K562 (cell line): ENCODE data around the gene INO80D. TPM values are rescaled to one million over a fixed set of nuclear protein-coding genes. Genes with fewer than 3 reads are reported as not detected.
A peak's percentile ranks its signal among the peaks of the same experiment; 100 is the strongest.

Experiments
- ATF4 ChIP-seq: fragments of 450-650 bp; formaldehyde crosslinking; IDR thresholded peaks from 2 replicates; pipeline ENCODE4 v1.4.0; 2022; ENCODE audit warnings: mild to moderate bottlenecking, moderate library complexity
- HDAC6 ChIP-seq: IDR thresholded peaks from 2 replicates; pipeline ENCODE4 v1.6.1; 2012; ENCODE audit warnings: low read depth, mild to moderate bottlenecking, control low read depth, inconsistent platforms, low read length, moderate library complexity
- HDGF ChIP-seq: fragments of 450-650 bp; IDR thresholded peaks from 2 replicates; pipeline ENCODE4 v1.6.1; 2016
- HMBOX1 ChIP-seq: sonication (generic); IDR thresholded peaks from 2 replicates; pipeline ENCODE4 v1.6.1; 2016
- ILF3 ChIP-seq: fragments of 450-650 bp; IDR thresholded peaks from 2 replicates; pipeline ENCODE4 v1.6.1; 2018; ENCODE audit warnings: antibody characterized with exemption, mild to moderate bottlenecking, moderate library complexity, borderline replicate concordance
- LCOR ChIP-seq: sonication (generic); formaldehyde crosslinking; IDR thresholded peaks from 2 replicates; pipeline ENCODE4 v1.8.0; 2022; ENCODE audit warnings: mild to moderate bottlenecking, missing genetic modification reagents
- NR2C2 ChIP-seq, 2 experiments: fragments of 200-800 bp in 1 of 2; sonication (Bioruptor generic) in 1 of 2; sonication (generic) in 1 of 2; formaldehyde crosslinking in 1 of 2; IDR thresholded peaks; 2 replicates each; pipeline versions ENCODE4 v1.6.1 to v1.8.0; 2016 to 2022; ENCODE audit warnings: mild to moderate bottlenecking in 1 of 2, missing compliant biosample characterization in 1 of 2, missing genetic modification characterization in 1 of 2, missing genetic modification reagents in 1 of 2
- PCBP1 ChIP-seq: fragments of 200-400 bp; formaldehyde crosslinking; IDR thresholded peaks from 2 replicates; pipeline ENCODE4 v1.6.1; 2018; ENCODE audit warnings: mild to moderate bottlenecking, low read depth, low read length; ENCODE audit not compliant: poor library complexity, severe bottlenecking
- POLR2G ChIP-seq: fragments of 200-400 bp; formaldehyde crosslinking; IDR thresholded peaks from 2 replicates; pipeline ENCODE4 v1.6.1; 2017; ENCODE audit warnings: low read depth, mild to moderate bottlenecking, antibody characterized with exemption, low read length, moderate library complexity
- PPARD ChIP-seq: fragments of 250-450 bp; sonication (Bioruptor Pico); IDR thresholded peaks from 2 replicates; pipeline ENCODE4 v1.8.0; 2022; ENCODE audit warnings: inconsistent platforms, mild to moderate bottlenecking, moderate library complexity
- RB1 ChIP-seq: fragments of 450-650 bp; IDR thresholded peaks from 2 replicates; pipeline ENCODE4 v1.6.1; 2017; ENCODE audit warnings: low read depth, mild to moderate bottlenecking
- RBFOX2 ChIP-seq: fragments of 200-400 bp; formaldehyde crosslinking; IDR thresholded peaks from 2 replicates; pipeline ENCODE4 v1.6.1; 2017; ENCODE audit warnings: low read depth, mild to moderate bottlenecking, low read length, moderate library complexity
- SREBF1 ChIP-seq: fragments of 150-350 bp; IDR thresholded peaks from 2 replicates; pipeline ENCODE4 v1.6.1; 2014; ENCODE audit warnings: antibody characterized with exemption, low read depth, low read length, borderline replicate concordance
- TAF1 ChIP-seq: IDR thresholded peaks from 2 replicates; pipeline ENCODE4 v1.6.1; 2011; ENCODE audit warnings: mild to moderate bottlenecking, low read length, moderate library complexity; ENCODE audit not compliant: insufficient read depth, control insufficient read depth, severe bottlenecking; ENCODE audit errors: extremely low read depth
- TEAD1 ChIP-seq, 2 experiments: fragments of 450-650 bp in 1 of 2; sonication (generic) in 1 of 2; formaldehyde crosslinking; IDR thresholded peaks; 2 replicates each; pipeline versions ENCODE4 v1.4.0 to v1.8.0; 2020 to 2022; ENCODE audit warnings: mild to moderate bottlenecking in 2 of 2, missing genetic modification reagents in 1 of 2
- TFAM ChIP-seq: fragments of 250-450 bp; sonication (Bioruptor Pico); conservative IDR thresholded peaks from 2 replicates; pipeline ENCODE4 v1.5.0; 2021; ENCODE audit warnings: mild to moderate bottlenecking, moderate library complexity
- XRCC3 ChIP-seq: fragments of 450-650 bp; IDR thresholded peaks from 2 replicates; pipeline ENCODE4 v1.6.1; 2017; ENCODE audit warnings: mild to moderate bottlenecking, moderate library complexity
- ZBED1 ChIP-seq: IDR thresholded peaks from 2 replicates; pipeline ENCODE4 v1.6.1; 2014
- ZBTB7A ChIP-seq: IDR thresholded peaks from 2 replicates; pipeline ENCODE4 v1.6.1; 2011; ENCODE audit warnings: low read depth, mild to moderate bottlenecking, low read length, moderate library complexity, borderline replicate concordance; ENCODE audit not compliant: control insufficient read depth
- ZNF212 ChIP-seq: fragments of 450-650 bp; formaldehyde crosslinking; IDR thresholded peaks from 2 replicates; pipeline ENCODE4 v1.4.0; 2020; ENCODE audit warnings: mild to moderate bottlenecking
- ZNF384 ChIP-seq: IDR thresholded peaks from 2 replicates; pipeline ENCODE4 v1.6.1; 2012; ENCODE audit warnings: low read depth, low read length, improper control_type of control experiment
- polyA plus RNA-seq, 8 experiments: library from polyadenylated mRNA; depleted of rRNA in 4 of 8; stranded (reverse) in 5 of 8; unstranded in 3 of 8; fragments of >200 nt; fragmentation: Nextera tagmentation in 2 of 8; fragmentation: Illumina TruSeq in 1 of 8; extraction: Ambion mirVana in 2 of 8; extraction: Trizol in 1 of 8; gene quantifications; 2 replicates each; pipeline versions ENCODE4 v1.2.1 to v1.2.3, GENCODE V29; 2011 to 2014; ENCODE audit warnings: inconsistent platforms in 1 of 8, missing spikeins in 1 of 8
- total RNA-seq, 7 experiments: library from RNA; depleted of rRNA in 6 of 7; stranded (reverse); fragments of >200 nt in 6 of 7; fragmentation: Illumina TruSeq in 2 of 7; extraction: Trizol in 2 of 7; gene quantifications; 2 replicates each; pipeline versions ENCODE4 v1.2.1 to v1.2.3, GENCODE V29; 2011 to 2021; ENCODE audit warnings: low replicate concordance in 1 of 7
- TF ChIP-seq, protein P1 (sequence below): sonication (generic); formaldehyde crosslinking; IDR thresholded peaks from 2 replicates; pipeline ENCODE4 v1.8.1; 2023; ENCODE audit warnings: mild to moderate bottlenecking, missing genetic modification reagents, moderate library complexity
- TF ChIP-seq, protein P2 (sequence below): fragments of 250-450 bp; sonication (Bioruptor Pico); IDR thresholded peaks from 2 replicates; pipeline ENCODE4 v1.9.0; 2021; ENCODE audit warnings: mild to moderate bottlenecking
- TF ChIP-seq, protein P3 (sequence below): fragments of 250-450 bp; sonication (Bioruptor Pico); IDR thresholded peaks from 2 replicates; pipeline ENCODE4 v1.5.1; 2021; ENCODE audit warnings: mild to moderate bottlenecking

INO80D gene
- total and polyA plus RNA-seq, 9 of the 15 experiments (the other 6 are each of a cell fraction or from before 2014, with no cell fraction given), result 0.64 to 8.1 (median 2.9) TPM

- TF ChIP-seq SREBF1 (no peak), HDGF (no peak), ATF4 (CRISPR knock-in tag) (no peak), ZNF384 (peak; percentile 77), ZNF212 (CRISPR knock-in tag) (no peak), HDAC6 (no peak), TEAD1 (CRISPR knock-in tag; IDR thresholded peaks at IDR 0.05) (peak in 1 of 2 experiments; percentile 71; a peak in 1 of 4 replicates), TAF1 (peak; percentile 67), TFAM (no peak), PCBP1 (peak; percentile 29), XRCC3 (no peak), HMBOX1 (no peak), PPARD (CRISPR knock-in tag) (no peak), POLR2G (peak; percentile 83), LCOR (CRISPR knock-in tag) (no peak), RB1 (peak; percentile 46; the same call in 1 of the 2 replicates), ZBTB7A (no peak; the same call in 1 of the 2 replicates), ILF3 (no peak), RBFOX2 (peak; percentile 81), NR2C2 (CRISPR knock-in tag; IDR thresholded peaks at IDR 0.05) (no peak), NR2C2 (tag; IDR thresholded peaks at IDR 0.05) (no peak; the same call in 1 of the 2 replicates), ZBED1 (no peak)
- TF ChIP-seq, protein P1, sequence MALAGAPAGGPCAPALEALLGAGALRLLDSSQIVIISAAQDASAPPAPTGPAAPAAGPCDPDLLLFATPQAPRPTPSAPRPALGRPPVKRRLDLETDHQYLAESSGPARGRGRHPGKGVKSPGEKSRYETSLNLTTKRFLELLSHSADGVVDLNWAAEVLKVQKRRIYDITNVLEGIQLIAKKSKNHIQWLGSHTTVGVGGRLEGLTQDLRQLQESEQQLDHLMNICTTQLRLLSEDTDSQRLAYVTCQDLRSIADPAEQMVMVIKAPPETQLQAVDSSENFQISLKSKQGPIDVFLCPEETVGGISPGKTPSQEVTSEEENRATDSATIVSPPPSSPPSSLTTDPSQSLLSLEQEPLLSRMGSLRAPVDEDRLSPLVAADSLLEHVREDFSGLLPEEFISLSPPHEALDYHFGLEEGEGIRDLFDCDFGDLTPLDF (CRISPR knock-in tag), result no peak
- TF ChIP-seq, protein P2, sequence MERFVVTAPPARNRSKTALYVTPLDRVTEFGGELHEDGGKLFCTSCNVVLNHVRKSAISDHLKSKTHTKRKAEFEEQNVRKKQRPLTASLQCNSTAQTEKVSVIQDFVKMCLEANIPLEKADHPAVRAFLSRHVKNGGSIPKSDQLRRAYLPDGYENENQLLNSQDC (CRISPR knock-in tag), result no peak
- TF ChIP-seq, protein P3, sequence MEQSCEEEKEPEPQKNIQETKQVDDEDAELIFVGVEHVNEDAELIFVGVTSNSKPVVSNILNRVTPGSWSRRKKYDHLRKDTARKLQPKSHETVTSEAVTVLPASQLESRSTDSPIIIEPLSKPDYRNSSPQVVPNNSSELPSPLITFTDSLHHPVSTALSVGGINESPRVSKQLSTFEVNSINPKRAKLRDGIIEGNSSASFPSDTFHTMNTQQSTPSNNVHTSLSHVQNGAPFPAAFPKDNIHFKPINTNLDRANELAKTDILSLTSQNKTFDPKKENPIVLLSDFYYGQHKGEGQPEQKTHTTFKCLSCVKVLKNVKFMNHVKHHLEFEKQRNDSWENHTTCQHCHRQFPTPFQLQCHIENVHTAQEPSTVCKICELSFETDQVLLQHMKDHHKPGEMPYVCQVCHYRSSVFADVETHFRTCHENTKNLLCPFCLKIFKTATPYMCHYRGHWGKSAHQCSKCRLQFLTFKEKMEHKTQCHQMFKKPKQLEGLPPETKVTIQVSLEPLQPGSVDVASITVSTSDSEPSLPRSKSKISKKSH (CRISPR knock-in tag), result no peak
These were observed at the start of gene INO80D (continued) for GRCh38 chr2:206085742-206086445.
